Measurements from ENCODE around the gene KRTAP10-12. TPM values are rescaled to one million over a fixed set of nuclear protein-coding genes. Genes with fewer than 3 reads are reported as not detected.

KRTAP10-12 gene
- total RNA-seq, 1 donor from 2014 or later: not detected

GRCh38 chr21:44727757-44728156, 30.8 kb downstream of the KRTAP10-12 start:
- Histone ChIP-seq H3K36me3 (no peaks in the 10 kb centered on the region), H3K27me3 (no peaks in the 10 kb centered on the region), H3K4me3 (no peak overlapping the region), H3K27ac (no peak overlapping the region), H3K4me1 (no peaks in the 10 kb centered on the region), H3K9me3 (no peaks in the 10 kb centered on the region)
- DNase-seq (ENCODE audit: low spot score in 2 of 2): no peak
- no peak for TF ChIP-seq CTCF (IDR thresholded peaks at IDR 0.05)
- intact Hi-C loops (cut with DNase I): no loop called here

- intact Hi-C loops (cut with DNase I): no loop called here
- no peaks in the 10 kb centered on the region for H3K9me3 ChIP-seq
- H3K4me1 ChIP-seq: no peaks in the 10 kb centered on the region
- H3K27me3 ChIP-seq: no peaks in the 10 kb centered on the region
- H3K36me3 ChIP-seq: no peaks in the 10 kb centered on the region
- H3K4me3 ChIP-seq: no peak overlapping the region
- H3K27ac ChIP-seq: no peak overlapping the region
- TF ChIP-seq CTCF (IDR thresholded peaks at IDR 0.05): no peak
- no peak for DNase-seq (ENCODE audit: low spot score in 2 of 2)
These were observed 31.7 kb downstream of the KRTAP10-12 start for GRCh38 chr21:44728716-44729115.

- Histone ChIP-seq H3K4me1 (no peaks in the 10 kb centered on the region), H3K36me3 (no peaks in the 10 kb centered on the region), H3K27me3 (no peaks in the 10 kb centered on the region), H3K4me3 (no peak overlapping the region), H3K27ac (no peak overlapping the region), H3K9me3 (no peaks in the 10 kb centered on the region)
- intact Hi-C loops (cut with DNase I): no loop called here
- no peak for DNase-seq (ENCODE audit: low spot score in 2 of 2)
- no peak for TF ChIP-seq CTCF (IDR thresholded peaks at IDR 0.05)
These were observed 32.5 kb downstream of the KRTAP10-12 start for GRCh38 chr21:44729336-44730027.

- intact Hi-C loops (cut with DNase I): no loop called here
- no peaks in the 10 kb centered on the region for H3K9me3 ChIP-seq
- no peak overlapping the region for H3K4me3 ChIP-seq
- peak in 1 of 2 donors; percentile 33 for DNase-seq (ENCODE audit: low spot score in 2 of 2)
- no peaks in the 10 kb centered on the region for H3K27me3 ChIP-seq
- no peak overlapping the region for H3K27ac ChIP-seq
- no peaks in the 10 kb centered on the region for H3K4me1 ChIP-seq
- TF ChIP-seq CTCF (IDR thresholded peaks at IDR 0.05): no peak
- no peaks in the 10 kb centered on the region for H3K36me3 ChIP-seq
These were observed 33.0 kb downstream of the KRTAP10-12 start for GRCh38 chr21:44730028-44730395.

- Histone ChIP-seq H3K27ac (no peak overlapping the region), H3K27me3 (no peaks in the 10 kb centered on the region), H3K4me3 (no peak overlapping the region), H3K9me3 (no peaks in the 10 kb centered on the region), H3K4me1 (no peaks in the 10 kb centered on the region), H3K36me3 (no peaks in the 10 kb centered on the region)
- intact Hi-C loops (cut with DNase I): no loop called here
- DNase-seq (ENCODE audit: low spot score in 2 of 2): peak in 1 of 2 donors; percentile 31
- no peak for TF ChIP-seq CTCF (IDR thresholded peaks at IDR 0.05)
These were observed 34.1 kb downstream of the KRTAP10-12 start for GRCh38 chr21:44730951-44731579.
